Sigmoid colon (tissue), 4 donors: ENCODE data around the gene SLC9A7.

Source experiments
- CTCF ChIP-seq, 4 experiments: fragments of 450-650 bp in 3 of 4; fragments of 200-600 bp in 1 of 4; IDR thresholded peaks; one replicate each; pipeline ENCODE4 v1.5.1; 2016 to 2019; ENCODE audit warnings: antibody characterized with exemption in 4 of 4, mild to moderate bottlenecking in 3 of 4, moderate library complexity in 2 of 4
- EP300 ChIP-seq, 4 donors: sonication (generic); formaldehyde crosslinking; IDR thresholded peaks; one replicate each; pipeline ENCODE4 v1.6.1; 2017; ENCODE audit warnings: antibody characterized with exemption in 4 of 4
- POLR2A ChIP-seq, 2 donors: fragments of 450-650 bp; IDR thresholded peaks; one replicate each; pipeline ENCODE4 v1.6.1; 2016; ENCODE audit warnings: antibody characterized with exemption in 2 of 2, mild to moderate bottlenecking in 2 of 2, moderate library complexity in 2 of 2
- POLR2AphosphoS5 ChIP-seq, 4 donors: sonication (generic); formaldehyde crosslinking; IDR thresholded peaks; one replicate each; pipeline ENCODE4 v1.6.1; 2017; ENCODE audit warnings: antibody characterized with exemption in 4 of 4

GRCh38 chrX:46722742-46723568 is 36.0 kb downstream of the SLC9A7 start:
- TF ChIP-seq EP300 (IDR thresholded peaks at IDR 0.05) (no peak), CTCF (IDR thresholded peaks at IDR 0.05) (no peak), POLR2A (IDR thresholded peaks at IDR 0.05) (no peak), POLR2AphosphoS5 (IDR thresholded peaks at IDR 0.05) (no peak)
